ENCODE data around the gene ACSF3.
A peak's percentile ranks its signal among the peaks of the same experiment; 100 is the strongest.
"Not testable (repeated sequence)": the region's sequence is repeated elsewhere in the genome, so short reads cannot be mapped to it uniquely, and the experiment has no call there.

ACSF3 gene

GRCh38 chr16:89187032-89187769, 93.5 kb downstream of the ACSF3 start:
- DNase-seq, result peak; percentile 34

GRCh38 chr16:89187770-89188392, 94.2 kb downstream of the ACSF3 start:
- in situ Hi-C loops (cut with HindIII; ENCODE audit: low pct_ligation_motif_present, low pct_unique_long_range_greater_than_20kb, low sequenced_read_pairs), result no loop called here
- peak; percentile 16 for DNase-seq

More at GRCh38 chr16:89187032-89187769, 93.5 kb downstream of the ACSF3 start:
- in situ Hi-C loops (cut with HindIII; ENCODE audit: low pct_ligation_motif_present, low pct_unique_long_range_greater_than_20kb, low sequenced_read_pairs), result no loop called here

GRCh38 chr16:89188471-89189357, 95.1 kb downstream of the ACSF3 start:
- DNase-seq; in situ Hi-C loops (cut with HindIII; ENCODE audit: low pct_ligation_motif_present, low pct_unique_long_range_greater_than_20kb, low sequenced_read_pairs): not testable (repeated sequence)

- no peak for DNase-seq
- in situ Hi-C loops (cut with HindIII; ENCODE audit: low pct_ligation_motif_present, low pct_unique_long_range_greater_than_20kb, low sequenced_read_pairs), result no loop called here
These were observed 95.8 kb downstream of the ACSF3 start for GRCh38 chr16:89189358-89190025.

- in situ Hi-C loops (cut with HindIII; ENCODE audit: low pct_ligation_motif_present, low pct_unique_long_range_greater_than_20kb, low sequenced_read_pairs), result no loop called here
- DNase-seq, result no peak
These were observed 96.7 kb downstream of the ACSF3 start for GRCh38 chr16:89190150-89190958.

- no peak for DNase-seq
- in situ Hi-C loops (cut with HindIII; ENCODE audit: low pct_ligation_motif_present, low pct_unique_long_range_greater_than_20kb, low sequenced_read_pairs), result no loop called here
These were observed 97.6 kb downstream of the ACSF3 start for GRCh38 chr16:89191033-89191900.

- in situ Hi-C loops (cut with HindIII; ENCODE audit: low pct_ligation_motif_present, low pct_unique_long_range_greater_than_20kb, low sequenced_read_pairs), result no loop called here
- no peak for DNase-seq
These were observed 98.2 kb downstream of the ACSF3 start for GRCh38 chr16:89191901-89192185.

GRCh38 chr16:89192186-89192955, 98.7 kb downstream of the ACSF3 start:
- in situ Hi-C loops (cut with HindIII; ENCODE audit: low pct_ligation_motif_present, low pct_unique_long_range_greater_than_20kb, low sequenced_read_pairs), result not testable (repeated sequence)
- DNase-seq, result peak; percentile 26

- DNase-seq, result no peak
- in situ Hi-C loops (cut with HindIII; ENCODE audit: low pct_ligation_motif_present, low pct_unique_long_range_greater_than_20kb, low sequenced_read_pairs), result no loop called here
These were observed 99.4 kb downstream of the ACSF3 start for GRCh38 chr16:89192956-89193575.

GRCh38 chr16:89193576-89194293, 100.1 kb downstream of the ACSF3 start:
- in situ Hi-C loops (cut with HindIII; ENCODE audit: low pct_ligation_motif_present, low pct_unique_long_range_greater_than_20kb, low sequenced_read_pairs), result no loop called here
- no peak for DNase-seq

- in situ Hi-C loops (cut with HindIII; ENCODE audit: low pct_ligation_motif_present, low pct_unique_long_range_greater_than_20kb, low sequenced_read_pairs), result no loop called here
These were observed 101.0 kb downstream of the ACSF3 start for GRCh38 chr16:89194340-89195311.

GRCh38 chr16:89195521-89196171, 102.0 kb downstream of the ACSF3 start:
- no peak for DNase-seq
- in situ Hi-C loops (cut with HindIII; ENCODE audit: low pct_ligation_motif_present, low pct_unique_long_range_greater_than_20kb, low sequenced_read_pairs), result no loop called here

More at GRCh38 chr16:89194340-89195311, 101.0 kb downstream of the ACSF3 start:
- DNase-seq, result no peak

- no peak for DNase-seq
- in situ Hi-C loops (cut with HindIII; ENCODE audit: low pct_ligation_motif_present, low pct_unique_long_range_greater_than_20kb, low sequenced_read_pairs), result no loop called here
These were observed 103.5 kb downstream of the ACSF3 start for GRCh38 chr16:89197033-89197632.
